ENCODE results near the gene NPAS2. TPM values are rescaled to one million over a fixed set of nuclear protein-coding genes. Genes with fewer than 3 reads are reported as not detected.

NPAS2 gene
- total and polyA plus RNA-seq, 2 donors (not counting 3 experiments of a cell fraction or from before 2014, with no cell fraction given) = 29.0 to 53.9 TPM

- POLR2A ChIA-PET = no interaction called here
- CTCF ChIA-PET = interaction anchor here (0.7 to 1.5 kb wide), 3 partner anchors 9 to 14 kb away, joined by 3 to 5 read pairs (median 4); no protein-coding TSS in a partner anchor
- Histone ChIP-seq H3K4me1 (ENCODE audit: control insufficient read depth, extremely low read depth, insufficient read depth, low read length) (no peaks in the 10 kb centered on the region), H3K4me3 (replicated peaks in 1 of 3; ENCODE audit: insufficient read depth in 1 of 3, low read depth in 1 of 3, low read length in 3 of 3) (no peak overlapping the region), H2AFZ (ENCODE audit: low read depth, low read length) (no peak overlapping the region), H3K9me1 (replicated peaks; ENCODE audit: control insufficient read depth, extremely low read depth, insufficient read depth, low read length) (no peaks in the 10 kb centered on the region), H3K9me3 (replicated peaks; ENCODE audit: control insufficient read depth, insufficient read depth, low read length) (no peaks in the 10 kb centered on the region), H3K4me2 (ENCODE audit: insufficient read depth, low read length) (no peak overlapping the region), H3K36me3 (ENCODE audit: control insufficient read depth in 2 of 2, extremely low read depth in 1 of 2, insufficient read depth in 2 of 2, low read length in 2 of 2) (peaks cover 0 to 12% of the 10 kb centered on the region in 2 experiments), H3K27ac (ENCODE audit: insufficient read depth, low read depth, low read length) (no peak overlapping the region), H3K9ac (replicated peaks; ENCODE audit: extremely low read depth, insufficient read depth, low read length) (no peak overlapping the region), H3K79me2 (ENCODE audit: control insufficient read depth, insufficient read depth, low read length) (no peaks in the 10 kb centered on the region), H3K27me3 (ENCODE audit: control insufficient read depth in 2 of 2, insufficient read depth in 2 of 2, low read length in 2 of 2) (no peaks in the 10 kb centered on the region), H4K20me1 (replicated peaks; ENCODE audit: control insufficient read depth, extremely low read depth, insufficient read depth, low read length) (no peaks in the 10 kb centered on the region)
- no TSS peak for BruUV-seq (replicated peaks)
- DNase-seq (ENCODE audit: low read depth, low spot score) (no peak), FAIRE-seq (no peak)
- TF ChIP-seq MAX (IDR thresholded peaks at IDR 0.05; ENCODE audit: insufficient read depth, insufficient read length) (no peak), POLR2A (IDR thresholded peaks at IDR 0.05; ENCODE audit: low read depth, low read length) (no peak), EZH2 (IDR thresholded peaks at IDR 0.05; ENCODE audit: borderline replicate concordance, low read depth, low read length, severe bottlenecking) (no peak), MYC (IDR thresholded peaks at IDR 0.05; ENCODE audit: low read depth, low read length) (no peak), POLR2AphosphoS5 (IDR thresholded peaks at IDR 0.05; ENCODE audit: insufficient read depth, low read depth, low read length) (no peak), CTCF (IDR thresholded peaks at IDR 0.05; ENCODE audit: extremely low read depth in 1 of 2, insufficient read depth in 1 of 2, low read depth in 1 of 2, low read length in 2 of 2) (no peak), FOS (IDR thresholded peaks at IDR 0.05; ENCODE audit: borderline replicate concordance, insufficient read depth, low read length) (no peak), JUN (IDR thresholded peaks at IDR 0.05; ENCODE audit: borderline replicate concordance, insufficient read depth, insufficient read length, low read depth) (no peak), GATA2 (IDR thresholded peaks at IDR 0.05; ENCODE audit: insufficient read depth, insufficient read length, low read depth, low read length) (no peak)
- dilution Hi-C loops (cut with MboI; ENCODE audit: extremely low pct_ligation_motif_present, low sequenced_read_pairs) (no loop called here), intact Hi-C loops (cut with micrococcal nuclease) (no loop called here)
These were observed 129.2 kb downstream of the NPAS2 start for GRCh38 chr2:100948942-100949811.
